OCI-LY3 (cell line): ENCODE measurements around the gene SLC8A1.

Experiments used
- CTCF ChIP-seq: fragments of 200-600, 300-600 bp; sonication (generic); IDR thresholded peaks from 2 replicates; pipeline ENCODE4 v1.5.1; 2014; ENCODE audit warnings: antibody characterized with exemption, low read length, low read depth
- EZH2phosphoT487 ChIP-seq: fragments of 200-600 bp; shearing (Covaris generic); IDR thresholded peaks from 2 replicates; pipeline ENCODE4 v1.6.1; 2018; ENCODE audit warnings: antibody characterized with exemption, mixed run types, low read depth

DNA sequence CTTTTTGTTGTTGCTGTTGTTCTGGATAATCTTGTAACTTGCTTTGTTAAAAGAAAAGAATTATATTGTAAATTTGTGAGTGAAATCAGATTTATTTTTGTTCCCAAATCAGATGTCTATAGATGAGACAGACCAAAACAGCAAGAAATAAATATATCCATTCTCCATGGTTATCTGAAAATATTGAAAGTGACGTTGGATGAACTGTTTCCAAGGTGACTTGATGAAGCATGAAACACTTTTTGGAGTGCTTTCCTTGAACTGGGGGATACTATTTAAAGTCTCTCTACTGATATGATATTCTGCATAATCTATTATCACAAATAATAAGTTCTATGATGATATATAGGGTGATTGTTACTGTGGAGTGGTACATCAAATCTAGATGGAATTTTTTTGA lies 357.4 kb downstream of the SLC8A1 start:
- TF ChIP-seq CTCF (no peak), EZH2phosphoT487 (no peak)
